Natural killer cell (primary cell): ENCODE measurements around the gene ASTN2. TPM values are rescaled to one million over a fixed set of nuclear protein-coding genes. Genes with fewer than 3 reads are reported as not detected.

Source experiments
- ATAC-seq, 3 donors: fragments of 150-1000 bp in 2 of 3; fragments of 200-7000 bp in 1 of 3; cut with Tn5 transposase; 1 replicate in 1 of 3; 2 replicates in 2 of 3; pipeline ENCODE4 v1.10.0; 2021; ENCODE audit warnings: mild to moderate bottlenecking in 2 of 3, moderate library complexity in 2 of 3
- DNase-seq, 2 donors: peaks; one replicate each; pipeline versions ENCODE4 v3.0.0 to v3.0.0-alpha.2; 2013 to 2021; ENCODE audit warnings: mixed read lengths in 1 of 2
- H3K27ac ChIP-seq: one replicate; pipeline ENCODE4 v1.5.1; 2013; ENCODE audit warnings: mild to moderate bottlenecking, low read length
- H3K27me3 ChIP-seq: one replicate; pipeline ENCODE4 v1.6.1; 2013; ENCODE audit warnings: low read length; ENCODE audit not compliant: control insufficient read depth, insufficient read depth
- H3K36me3 ChIP-seq: one replicate; pipeline ENCODE4 v1.6.1; 2013; ENCODE audit warnings: low read length; ENCODE audit not compliant: control insufficient read depth, insufficient read depth
- H3K4me1 ChIP-seq: one replicate; pipeline ENCODE4 v1.6.1; 2013; ENCODE audit warnings: low read length; ENCODE audit not compliant: control insufficient read depth, insufficient read depth
- H3K4me3 ChIP-seq: one replicate; pipeline ENCODE4 v1.5.1; 2013; ENCODE audit warnings: low read length
- H3K9me3 ChIP-seq: one replicate; pipeline ENCODE4 v1.6.1; 2013; ENCODE audit warnings: low read length; ENCODE audit not compliant: control insufficient read depth, insufficient read depth
- H3K27ac Mint-ChIP-seq, 2 donors: one replicate each; pipeline ENCODE4 v1.8.0; 2022; ENCODE audit warnings: mild to moderate bottlenecking in 2 of 2, mixed read lengths in 2 of 2, moderate library complexity in 1 of 2
- H3K27me3 Mint-ChIP-seq, 2 donors: one replicate each; pipeline ENCODE4 v1.8.0; 2022; ENCODE audit warnings: low read depth in 2 of 2, mixed read lengths in 2 of 2
- H3K36me3 Mint-ChIP-seq: one replicate; pipeline ENCODE4 v1.8.0; 2022; ENCODE audit warnings: mixed read lengths
- H3K4me1 Mint-ChIP-seq, 2 donors: one replicate each; pipeline ENCODE4 v1.8.0; 2022; ENCODE audit warnings: mixed read lengths in 2 of 2
- H3K4me3 Mint-ChIP-seq: one replicate; pipeline ENCODE4 v1.8.0; 2022; ENCODE audit warnings: mild to moderate bottlenecking, moderate library complexity, mixed read lengths
- H3K9me3 Mint-ChIP-seq, 2 donors: one replicate each; pipeline ENCODE4 v1.8.0; 2022; ENCODE audit warnings: mixed read lengths in 2 of 2
- CTCF ChIP-seq: fragments of 200-600 bp; IDR thresholded peaks from one replicate; pipeline ENCODE4 v1.8.0; 2022; ENCODE audit warnings: antibody characterized with exemption
- WGBS: methylation state at CpG from one replicate; pipeline ENCODE4 v1.1.7; 2013; ENCODE audit warnings: missing lambda C conversion rate; ENCODE audit not compliant: insufficient coverage; 5-methylcytosine and 5-hydroxymethylcytosine counted together
- intact Hi-C: fragments of 100-400 bp; cut with micrococcal nuclease; formaldehyde crosslinking; loops from one replicate; pipeline ENCODE4 v1.14.2; 2022
- total RNA-seq, 4 donors: library from RNA; stranded (reverse); fragments of 120-200 nt in 1 of 4; gene quantifications; one replicate each; pipeline versions ENCODE4 v1.2.3 to v1.2.4, GENCODE V29; 2013 to 2022

ASTN2 gene
- total RNA-seq, 3 donors from 2014 or later (not counting 1 experiment from before 2014, with no cell fraction given): 3.0 to 3.5 (median 3.2) TPM

GRCh38 chr9:116466271-116467235 lies 948.3 kb downstream of the ASTN2 start:
- H3K4me3 Mint-ChIP-seq: no peak overlapping the region
- H3K9me3 Mint-ChIP-seq: peaks cover 5 to 17% of the 10 kb centered on the region in 2 donors
- H3K27ac Mint-ChIP-seq: no peak overlapping the region
- Histone ChIP-seq H3K9me3 (no peaks in the 10 kb centered on the region), H3K4me1 (no peaks in the 10 kb centered on the region), H3K4me3 (no peak overlapping the region), H3K36me3 (no peaks in the 10 kb centered on the region), H3K27ac (no peak overlapping the region), H3K27me3 (no peaks in the 10 kb centered on the region)
- intact Hi-C loops: no loop called here
- ATAC-seq: no peak
- no peaks in the 10 kb centered on the region for H3K36me3 Mint-ChIP-seq
- H3K4me1 Mint-ChIP-seq: no peaks in the 10 kb centered on the region
- WGBS: 76% methylated on average over 5 of the region's 5 CpGs
- no peak for DNase-seq
- no peaks in the 10 kb centered on the region for H3K27me3 Mint-ChIP-seq
- no peak for TF ChIP-seq CTCF

- ATAC-seq (no peak), DNase-seq (no peak)
- Histone ChIP-seq H3K9me3 (no peaks in the 10 kb centered on the region), H3K4me3 (no peak overlapping the region), H3K27me3 (no peaks in the 10 kb centered on the region), H3K27ac (no peak overlapping the region), H3K36me3 (no peaks in the 10 kb centered on the region), H3K4me1 (no peaks in the 10 kb centered on the region)
- Mint-ChIP-seq H3K27me3 (no peaks in the 10 kb centered on the region), H3K4me3 (no peak overlapping the region), H3K4me1 (no peaks in the 10 kb centered on the region), H3K9me3 (peaks cover 5 to 19% of the 10 kb centered on the region in 2 donors), H3K36me3 (no peaks in the 10 kb centered on the region), H3K27ac (no peak overlapping the region)
- intact Hi-C loops: no loop called here
- 95% methylated on average over 8 of the region's 9 CpGs for WGBS
- TF ChIP-seq CTCF: no peak
These were observed 949.1 kb downstream of the ASTN2 start for GRCh38 chr9:116465576-116466270.

- no peak overlapping the region for H3K4me3 Mint-ChIP-seq
- intact Hi-C loops: no loop called here
- H3K4me1 Mint-ChIP-seq: no peaks in the 10 kb centered on the region
- ATAC-seq: no peak
- Histone ChIP-seq H3K9me3 (no peaks in the 10 kb centered on the region), H3K27me3 (no peaks in the 10 kb centered on the region), H3K36me3 (no peaks in the 10 kb centered on the region), H3K4me1 (no peaks in the 10 kb centered on the region), H3K4me3 (no peak overlapping the region), H3K27ac (no peak overlapping the region)
- no peaks in the 10 kb centered on the region for H3K27me3 Mint-ChIP-seq
- peaks cover 5 to 19% of the 10 kb centered on the region in 2 donors for H3K9me3 Mint-ChIP-seq
- WGBS: 89% methylated on average over 10 of the region's 12 CpGs
- no peak for DNase-seq
- TF ChIP-seq CTCF: no peak
- H3K36me3 Mint-ChIP-seq: no peaks in the 10 kb centered on the region
- H3K27ac Mint-ChIP-seq: no peak overlapping the region
These were observed 949.8 kb downstream of the ASTN2 start for GRCh38 chr9:116464987-116465571.
